Adipose tissue (tissue), 3 donors: ENCODE data around the gene CCSER1. TPM values are rescaled to one million over a fixed set of nuclear protein-coding genes. Genes with fewer than 3 reads are reported as not detected.

Experiments used
- H3K27ac ChIP-seq: one replicate; pipeline ENCODE4 v1.5.1; 2013; ENCODE audit warnings: low read depth, low read length
- WGBS, 3 donors: extraction: QIAGEN DNeasy Blood & Tissue Kit; methylation state at CpG; one replicate each; pipeline ENCODE4 v1.1.7; 2013; 5-methylcytosine and 5-hydroxymethylcytosine counted together
- polyA plus RNA-seq, 3 donors: library from polyadenylated mRNA; stranded (reverse); fragments of 200-250 nt; gene quantifications; one replicate each; pipeline ENCODE4 v1.2.3, GENCODE V29; 2013
- donor health status: healthy with polysubstance abuse.
- donor health status: Bipolar disorder and iron deficiency.
- donor health status: healthy.

CCSER1 gene
- polyA plus RNA-seq, 3 donors = 0.87 to 1.2 TPM; not detected in 1

DNA sequence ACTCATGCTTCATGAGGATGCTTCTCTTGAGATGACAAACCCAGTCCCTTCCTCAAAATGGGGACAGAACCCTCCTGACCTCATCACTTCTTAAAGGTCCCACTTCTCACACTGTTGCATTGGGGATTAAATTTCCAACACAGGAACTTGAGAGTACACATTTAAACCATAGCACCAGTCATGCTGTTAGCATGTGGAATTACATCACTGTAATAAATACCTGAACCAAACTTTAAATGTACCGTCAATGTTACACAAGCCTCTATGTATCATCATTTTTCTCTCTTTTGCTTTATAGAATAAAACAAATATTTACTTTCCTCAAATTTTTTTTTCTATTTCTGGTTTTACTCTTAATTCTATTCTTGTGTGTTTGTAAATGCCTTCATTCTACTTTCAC, 448.2 kb downstream of the CCSER1 start:
- no peak overlapping the region for H3K27ac ChIP-seq
- WGBS, 3 donors = 83 to 95% (median 94%) methylated on average over 1 of the region's 1 CpG

DNA sequence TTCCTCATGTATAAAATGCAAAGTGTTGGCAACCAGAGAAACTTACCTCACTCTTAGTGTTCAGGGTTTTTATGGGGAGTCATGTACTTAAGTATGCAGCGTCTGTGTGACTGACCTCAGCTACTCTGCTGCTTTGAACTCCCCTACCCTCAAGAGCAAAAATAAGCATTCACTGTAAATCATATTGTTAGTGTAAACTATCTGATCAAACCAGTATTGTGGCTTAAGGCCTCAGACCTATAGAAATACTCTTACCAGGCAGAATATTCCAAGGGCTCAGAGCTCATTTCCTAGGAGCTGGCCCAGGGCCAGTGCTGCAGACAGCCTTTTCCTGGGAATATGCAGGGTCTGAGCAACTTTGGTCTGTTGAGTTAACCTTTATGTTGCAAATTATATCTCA, 453.1 kb downstream of the CCSER1 start:
- WGBS, 3 donors = 88 to 92% (median 88%) methylated on average over 1 of the region's 1 CpG

DNA sequence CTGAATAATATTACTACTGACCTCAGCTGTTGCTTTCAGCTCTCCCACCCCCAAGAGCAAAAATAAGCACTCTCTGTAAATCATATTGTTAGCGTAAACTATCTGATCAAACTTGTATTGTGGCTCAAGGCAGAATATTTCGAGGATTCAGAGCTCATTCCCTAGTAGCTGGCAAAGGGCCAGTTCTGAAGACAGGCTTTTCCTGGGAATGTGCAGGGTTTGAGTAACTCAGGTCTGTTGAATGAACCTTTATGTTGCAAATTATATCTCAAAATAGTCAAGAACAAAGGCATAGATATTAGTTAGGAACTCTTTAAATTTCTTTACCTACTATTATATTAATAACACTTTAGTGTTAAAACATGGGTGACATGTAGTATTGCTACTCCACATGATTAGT, 454.9 kb downstream of the CCSER1 start:
- WGBS, 3 donors = 78 to 86% (median 86%) methylated on average over 2 of the region's 2 CpGs
- no peak overlapping the region for H3K27ac ChIP-seq

More for the DNA sequence above, 453.1 kb downstream of the CCSER1 start:
- no peak overlapping the region for H3K27ac ChIP-seq

DNA sequence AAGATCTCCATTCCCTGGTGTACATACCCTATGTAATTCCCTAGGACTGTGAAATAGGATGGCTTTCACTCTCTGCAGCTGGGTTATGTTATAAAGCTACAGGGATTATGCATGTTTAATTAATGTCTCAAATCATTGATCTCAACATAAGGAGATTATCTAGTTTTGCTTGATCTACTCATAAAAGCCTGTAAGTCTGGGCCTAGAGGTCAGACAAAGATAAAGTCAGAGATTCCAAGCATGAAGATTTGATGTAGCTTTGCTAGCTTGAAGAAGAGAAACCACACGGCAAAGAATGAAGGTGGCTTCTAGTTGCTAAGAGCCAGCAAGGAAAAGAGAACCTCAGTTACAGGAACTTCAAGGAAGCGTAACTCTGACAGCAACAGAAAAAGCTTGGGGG, 456.9 kb downstream of the CCSER1 start:
- WGBS, 3 donors = 55 to 83% (median 61%) methylated on average over 2 of the region's 2 CpGs
- no peak overlapping the region for H3K27ac ChIP-seq

DNA sequence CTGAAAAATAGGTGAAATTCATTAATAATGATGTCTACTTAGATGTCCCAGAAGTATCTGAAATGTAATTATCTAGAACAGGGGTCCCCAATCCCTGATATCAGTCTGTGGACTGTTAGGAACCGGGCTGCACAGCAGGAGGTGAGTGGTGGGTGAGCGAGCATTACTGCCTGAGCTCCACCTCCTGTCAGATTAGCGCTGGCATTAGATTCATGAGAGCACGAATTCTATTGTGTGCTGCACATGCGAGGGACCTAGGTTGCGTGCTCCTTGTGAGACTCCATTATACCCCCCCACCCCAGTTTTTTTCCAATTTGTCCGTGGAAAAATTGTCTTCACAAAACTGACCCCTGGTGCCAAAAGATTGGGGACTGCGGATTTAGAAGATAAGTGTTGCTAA, 458.8 kb downstream of the CCSER1 start:
- WGBS, 3 donors = 90 to 93% (median 92%) methylated on average over 8 of the region's 8 CpGs
- no peak overlapping the region for H3K27ac ChIP-seq

DNA sequence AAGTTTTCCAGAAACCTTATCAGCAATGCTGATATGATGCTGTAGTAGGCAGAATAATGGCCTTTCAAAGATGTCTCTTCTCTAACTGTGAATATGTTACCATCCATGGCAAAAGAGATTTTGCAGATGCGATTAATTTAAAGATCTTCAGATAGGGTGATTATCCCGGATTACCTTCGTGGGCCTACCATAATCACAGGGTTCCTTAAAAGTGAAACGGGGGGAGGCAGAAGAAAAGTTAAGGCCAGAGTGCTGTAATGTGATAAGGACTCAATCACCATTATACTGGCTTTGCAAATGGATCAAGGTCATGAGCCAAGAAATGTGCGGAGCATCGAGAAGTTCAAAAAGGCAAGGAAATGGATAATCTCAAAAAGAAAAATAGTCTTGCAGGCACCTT, 459.6 kb downstream of the CCSER1 start:
- H3K27ac ChIP-seq = no peak overlapping the region
- 93 to 95% (median 95%) methylated on average over 6 of the region's 6 CpGs for WGBS, 3 donors

DNA sequence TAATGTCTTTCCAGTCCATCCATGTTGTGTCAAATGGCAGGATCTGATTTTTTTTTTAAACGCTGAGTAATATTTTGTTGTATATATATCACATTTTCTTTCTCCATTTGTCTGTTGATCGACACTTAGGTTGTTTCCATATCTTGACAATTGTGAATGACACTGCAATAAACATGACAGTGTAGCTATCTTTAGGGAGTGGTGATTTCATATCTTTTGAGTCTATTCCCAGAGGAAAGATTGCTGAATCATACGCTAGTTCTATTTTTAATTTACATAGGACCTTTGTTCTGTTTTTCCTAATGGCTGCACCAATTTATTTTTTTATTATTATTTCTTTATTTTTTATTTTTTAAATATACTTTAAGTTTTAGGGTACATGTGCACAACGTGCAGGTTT, 470.7 kb downstream of the CCSER1 start:
- WGBS, 3 donors = 73 to 90% (median 87%) methylated on average over 4 of the region's 4 CpGs
- no peak overlapping the region for H3K27ac ChIP-seq

DNA sequence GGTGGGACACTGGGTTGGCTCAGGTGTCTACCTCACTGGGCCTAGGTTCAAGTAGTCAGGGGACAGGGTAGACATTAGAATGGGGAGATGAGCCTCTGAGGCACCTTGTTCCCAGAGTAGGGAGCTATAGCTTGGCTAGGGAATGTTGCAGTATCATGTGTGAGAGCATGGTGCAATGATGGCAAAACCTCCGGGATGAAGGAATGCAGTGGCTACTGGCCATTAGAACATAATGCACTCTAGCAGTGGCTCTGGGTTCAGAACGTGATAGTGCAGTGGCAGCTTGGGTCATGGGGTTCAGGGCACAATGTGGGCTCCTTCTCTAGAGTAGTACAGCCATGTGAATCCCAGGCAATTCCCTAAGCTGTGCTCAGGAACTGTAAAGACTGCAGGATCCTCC, 471.5 kb downstream of the CCSER1 start:
- 86 to 90% (median 89%) methylated on average over 2 of the region's 2 CpGs for WGBS, 3 donors
- no peak overlapping the region for H3K27ac ChIP-seq

DNA sequence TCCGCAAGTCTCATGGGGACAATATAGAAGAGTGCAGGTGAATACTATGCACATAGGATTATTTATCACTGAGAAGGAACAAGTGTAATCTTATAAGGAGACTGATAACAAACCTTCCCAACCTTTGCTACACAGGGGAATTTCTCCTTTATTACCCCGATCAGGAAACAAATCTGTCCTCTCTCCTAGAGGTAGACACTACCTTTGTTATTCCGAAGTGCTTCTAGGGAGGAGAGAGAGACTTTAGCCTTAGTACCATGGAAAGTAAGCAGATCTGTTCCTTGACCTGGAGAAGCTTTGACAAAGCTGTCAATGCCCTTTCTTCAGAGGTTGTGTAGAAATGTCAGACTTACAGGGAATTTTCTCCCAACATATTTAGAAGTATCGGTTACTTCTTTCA, 475.5 kb downstream of the CCSER1 start:
- no peak overlapping the region for H3K27ac ChIP-seq
- WGBS, 3 donors = 87 to 94% (median 93%) methylated on average over 4 of the region's 4 CpGs

DNA sequence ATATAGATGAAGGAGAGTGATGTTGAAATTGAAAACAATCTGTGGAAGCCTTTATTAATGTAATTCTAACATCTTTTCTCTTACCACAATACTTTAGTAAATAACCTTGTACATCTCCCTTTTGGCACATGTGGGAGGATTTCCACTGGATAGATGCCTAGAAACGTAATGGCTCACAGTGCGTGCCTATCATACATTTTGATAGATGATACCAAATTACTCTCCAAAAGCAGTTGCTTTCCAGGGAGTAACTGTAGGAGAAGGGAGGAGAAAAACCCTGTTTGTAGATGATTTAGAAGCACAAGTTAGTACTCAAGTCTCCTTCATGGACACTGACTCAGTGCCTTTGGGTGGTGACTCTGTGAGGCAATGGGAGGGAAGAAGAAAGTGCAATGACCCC, 476.3 kb downstream of the CCSER1 start:
- WGBS, 3 donors = 60 to 61% (median 61%) methylated on average over 2 of the region's 2 CpGs

DNA sequence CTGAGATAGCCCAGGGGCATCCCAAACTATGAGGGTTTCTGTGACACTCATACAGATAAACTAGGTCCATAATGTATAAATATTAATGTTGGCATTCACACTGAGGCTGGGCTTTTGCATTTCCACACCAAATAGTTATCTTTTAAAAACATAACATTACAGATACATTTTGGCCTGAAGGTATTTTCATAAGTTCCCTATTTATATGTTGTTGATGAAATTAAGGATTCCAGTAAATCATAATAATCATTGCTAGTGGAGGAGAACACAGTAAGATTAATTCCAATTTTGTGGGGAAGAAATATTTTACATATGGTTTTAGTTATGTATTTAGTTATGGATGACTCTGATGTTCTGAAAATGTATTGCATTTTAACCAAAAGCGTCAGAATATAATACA, 479.6 kb downstream of the CCSER1 start:
- WGBS, 3 donors = 84 to 93% (median 92%) methylated on average over 1 of the region's 1 CpG
- no peak overlapping the region for H3K27ac ChIP-seq

More for the DNA sequence above, 476.3 kb downstream of the CCSER1 start:
- no peak overlapping the region for H3K27ac ChIP-seq

DNA sequence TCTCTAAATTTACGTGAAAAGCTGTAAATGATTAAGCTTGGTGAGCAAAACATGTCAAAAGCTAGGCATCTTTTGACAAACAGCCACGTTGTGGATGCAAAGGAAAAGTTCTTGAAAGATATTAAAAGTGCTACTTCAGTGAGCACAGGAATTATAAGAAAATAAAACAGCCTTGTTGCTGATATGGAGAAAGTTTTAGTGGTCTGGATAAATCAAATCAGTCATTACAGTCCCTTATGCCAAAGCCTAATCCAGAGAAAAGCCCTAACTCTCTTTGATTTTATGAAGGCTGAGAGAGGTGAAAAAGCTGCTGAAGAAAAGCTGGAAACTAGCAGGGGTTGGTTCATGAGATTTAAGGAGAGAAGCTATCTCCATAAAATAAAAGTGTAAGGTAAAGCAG, 487.2 kb downstream of the CCSER1 start:
- no peak overlapping the region for H3K27ac ChIP-seq
- WGBS, 3 donors = 74 to 86% (median 81%) methylated on average over 2 of the region's 2 CpGs

DNA sequence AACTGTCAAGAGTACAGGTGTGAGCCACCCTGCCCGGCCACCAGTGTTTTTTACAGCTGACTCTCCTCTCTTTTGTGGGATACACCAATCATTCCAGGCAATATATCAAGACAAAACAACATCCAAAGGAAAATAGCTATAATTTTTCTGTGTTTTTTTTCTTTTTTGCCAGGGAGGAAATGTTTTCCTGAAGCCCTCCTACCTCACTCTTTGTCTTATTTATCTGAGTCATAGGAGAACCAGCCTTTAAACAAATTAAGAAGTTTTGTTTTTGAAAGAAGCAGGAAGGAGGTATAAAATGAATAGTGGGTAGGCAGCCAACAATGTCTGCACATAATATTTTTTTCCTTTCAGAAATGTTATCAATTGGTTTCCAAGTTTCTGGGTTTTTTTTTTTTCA, 493.9 kb downstream of the CCSER1 start:
- WGBS, 3 donors = 73 to 82% (median 76%) methylated on average over 1 of the region's 1 CpG
- no peak overlapping the region for H3K27ac ChIP-seq

DNA sequence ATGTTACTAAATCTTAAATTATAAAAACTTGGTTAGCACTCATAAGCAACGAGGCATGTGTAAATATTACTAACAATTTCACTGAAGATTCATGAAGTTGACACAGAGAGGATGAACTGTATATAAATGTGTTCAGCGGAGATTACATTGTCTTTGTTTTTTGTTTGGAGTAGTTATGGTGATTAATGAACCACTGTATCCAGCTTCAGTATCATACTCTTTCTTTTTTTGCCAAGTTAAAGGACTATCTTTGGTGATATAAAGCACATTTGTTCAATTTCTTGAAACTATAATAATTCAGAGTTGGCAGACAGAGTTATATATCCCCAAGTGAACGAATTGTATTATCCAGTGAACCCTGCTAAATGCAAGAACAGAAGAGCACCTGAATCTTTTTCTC, 497.6 kb downstream of the CCSER1 start:
- 44 to 66% (median 46%) methylated on average over 3 of the region's 3 CpGs for whole genome bisulfite sequencing, 3 donors
- H3K27ac ChIP-seq = no peak overlapping the region

DNA sequence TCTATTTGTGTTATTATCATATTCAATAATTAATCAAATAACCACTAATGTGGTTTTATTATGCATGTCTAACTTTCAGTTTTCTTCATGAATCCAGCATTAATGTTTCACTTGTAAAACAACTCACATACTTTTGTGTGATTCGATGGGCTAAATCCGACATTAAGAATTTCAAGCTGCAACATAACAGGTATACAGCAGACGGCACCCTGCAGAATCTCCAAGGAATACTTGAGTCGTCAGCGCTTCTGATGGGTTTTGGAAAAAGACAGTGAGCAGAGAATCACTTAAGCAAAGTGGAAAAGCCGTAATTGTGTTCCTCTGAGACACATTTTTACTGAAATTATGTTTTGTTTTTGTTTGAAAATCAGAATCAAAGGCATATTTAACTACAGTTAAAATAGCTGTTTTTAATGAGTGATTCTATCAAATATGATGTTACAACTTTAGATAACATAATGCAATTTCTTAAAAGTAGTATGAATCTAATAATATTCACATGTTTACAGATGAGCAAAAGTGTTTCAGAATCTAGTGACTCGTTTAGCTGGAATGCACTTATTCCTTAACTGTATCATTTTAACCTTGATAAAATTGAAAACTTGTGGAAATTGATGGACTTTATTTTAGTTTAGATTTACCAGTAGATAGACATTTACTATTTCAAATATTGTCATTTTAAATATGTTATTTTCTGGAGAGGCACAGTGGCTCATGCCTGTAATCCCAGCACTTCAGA, 514.8 kb downstream of the CCSER1 start:
- WGBS, 3 donors = 69 to 91% (median 70%) methylated on average over 7 of the region's 7 CpGs
- no peak overlapping the region for H3K27ac ChIP-seq

DNA sequence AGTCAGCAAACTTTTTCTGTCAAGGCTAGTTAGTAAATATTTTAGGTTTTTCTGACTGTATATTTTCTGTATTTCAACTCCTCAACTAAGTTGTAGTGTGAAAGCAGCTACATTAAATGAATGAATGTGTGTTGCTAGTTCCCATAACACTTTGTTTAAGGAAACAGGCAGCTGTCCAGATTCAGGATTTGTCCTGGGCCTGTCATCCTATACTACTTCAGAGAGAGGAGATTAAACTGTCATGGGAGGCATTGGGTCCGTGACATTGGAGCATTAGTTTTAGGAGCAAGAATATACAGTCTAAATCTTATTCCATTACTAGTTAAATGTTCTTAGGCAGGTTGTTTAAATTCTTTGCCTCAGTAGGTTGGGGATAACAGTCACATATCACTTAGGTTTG, 516.0 kb downstream of the CCSER1 start:
- H3K27ac ChIP-seq = no peak overlapping the region
- WGBS, 3 donors = 92 to 100% (median 94%) methylated on average over 1 of the region's 1 CpG

DNA sequence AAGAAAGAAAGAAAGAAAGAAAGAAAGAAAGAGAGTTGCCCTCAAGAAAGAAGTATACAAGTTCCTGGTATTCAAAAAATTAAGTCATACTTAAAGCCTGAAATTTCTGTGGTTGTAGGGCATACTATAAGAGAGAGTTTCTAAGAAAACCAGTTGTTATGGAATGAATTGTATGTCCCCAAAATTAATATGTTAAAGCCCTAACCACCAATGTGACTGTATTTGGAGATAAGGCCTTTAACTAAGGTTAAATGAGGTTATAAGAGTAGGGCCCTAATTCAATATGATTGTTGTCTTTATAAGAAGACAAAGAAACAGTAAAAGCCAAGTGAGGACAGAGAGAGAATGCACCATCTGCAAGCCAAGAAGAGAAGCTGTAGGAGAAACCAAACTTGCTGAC, 521.1 kb downstream of the CCSER1 start:
- no peak overlapping the region for H3K27ac ChIP-seq

DNA sequence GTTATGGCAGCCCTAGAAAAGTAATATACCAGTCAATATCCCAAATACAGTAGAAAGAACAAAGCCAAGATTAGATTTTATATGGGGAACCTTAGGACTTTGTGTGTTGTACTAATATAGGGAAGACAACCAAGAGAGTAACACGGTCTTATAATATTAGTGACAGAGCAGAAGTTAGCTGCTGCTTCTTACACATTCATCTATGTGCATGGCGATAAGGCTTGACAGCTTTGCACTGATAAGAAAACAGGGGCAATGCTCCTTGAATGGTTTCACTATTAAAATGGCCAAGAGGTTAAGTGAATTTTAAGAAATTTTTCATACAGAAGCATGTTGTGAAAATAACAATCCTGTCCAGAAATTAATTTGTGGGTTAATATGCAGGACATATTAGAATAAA, 521.6 kb downstream of the CCSER1 start:
- H3K27ac ChIP-seq = no peak overlapping the region
- WGBS, 3 donors = 73 to 86% (median 85%) methylated on average over 2 of the region's 2 CpGs

DNA sequence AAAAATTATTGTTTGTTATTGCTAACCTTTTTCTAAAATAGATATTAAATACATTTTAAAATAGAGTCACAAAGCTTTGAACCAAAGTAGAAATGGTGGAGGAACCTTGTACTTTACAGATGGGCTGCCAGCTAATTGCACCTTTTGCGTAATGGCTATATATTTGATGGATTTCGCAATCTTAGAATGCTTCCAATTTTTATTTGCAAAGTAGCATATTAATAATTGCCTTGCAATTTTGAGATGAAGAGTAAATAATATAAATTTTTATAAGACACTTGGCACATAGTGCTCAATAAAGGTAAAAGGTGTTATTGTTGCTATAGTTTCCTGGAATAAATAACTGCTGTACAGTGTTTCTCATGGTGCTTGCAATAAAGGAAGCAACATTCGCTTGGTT, 533.5 kb downstream of the CCSER1 start:
- 87 to 96% (median 89%) methylated on average over 3 of the region's 3 CpGs for WGBS, 3 donors
- H3K27ac ChIP-seq = no peak overlapping the region

DNA sequence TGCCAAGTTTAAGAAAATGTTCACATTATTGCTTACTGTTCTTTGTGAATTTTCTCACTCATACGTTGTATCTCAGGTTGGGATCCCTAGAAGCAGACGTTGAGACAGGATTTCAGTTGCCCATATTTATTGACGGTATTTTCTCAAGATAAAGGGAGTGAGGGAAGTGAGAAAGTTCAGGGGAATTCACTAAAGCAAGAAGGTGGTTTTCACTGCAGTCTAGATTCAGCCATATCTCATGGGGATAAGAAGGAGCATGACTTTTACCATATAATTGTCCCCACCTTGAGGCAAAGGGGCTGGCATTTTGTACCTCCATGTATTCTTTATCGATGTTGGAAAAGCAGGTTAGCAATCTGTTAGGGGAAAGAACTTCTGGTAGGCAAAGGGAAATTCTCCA, 543.0 kb downstream of the CCSER1 start:
- H3K27ac ChIP-seq = no peak overlapping the region
- WGBS, 3 donors = 53 to 90% (median 71%) methylated on average over 4 of the region's 4 CpGs

DNA sequence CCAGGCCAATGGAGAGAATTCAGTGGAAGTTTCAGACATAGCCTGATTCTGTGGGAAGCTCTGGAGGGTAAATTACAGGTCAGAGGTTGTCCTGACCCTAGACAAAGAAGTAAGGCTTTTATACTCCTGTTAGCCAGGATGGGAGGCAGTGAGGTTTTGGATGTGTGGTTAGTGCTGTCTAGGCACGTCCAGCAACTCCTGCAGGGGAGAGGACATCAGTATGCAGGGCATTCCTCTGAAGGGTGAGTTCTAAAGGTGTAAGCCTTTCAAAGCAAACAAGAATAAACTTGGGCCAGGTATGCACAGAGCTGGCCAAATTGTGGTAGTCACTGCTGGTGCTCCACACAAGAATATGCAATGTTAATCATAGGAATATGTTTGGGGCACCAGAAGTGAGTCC, 562.5 kb downstream of the CCSER1 start:
- 76 to 87% (median 82%) methylated on average over 1 of the region's 1 CpG for WGBS, 3 donors
- no peak overlapping the region for H3K27ac ChIP-seq
